ENCODE results near the gene CRTAC1. TPM values are rescaled to one million over a fixed set of nuclear protein-coding genes. Genes with fewer than 3 reads are reported as not detected.
"Not testable (repeated sequence)": the region's sequence is repeated elsewhere in the genome, so short reads cannot be mapped to it uniquely, and the experiment has no call there.

The CRTAC1 gene
- total RNA-seq, 1 experiment from 2014 or later: 1.2 TPM

- H3K27ac Mint-ChIP-seq; CTCF ChIA-PET; H3K4me3 Mint-ChIP-seq; ATAC-seq; DNase-seq (ENCODE audit: low spot score); H3K36me3 Mint-ChIP-seq; POLR2A ChIA-PET; H3K4me1 Mint-ChIP-seq; H3K27me3 Mint-ChIP-seq (ENCODE audit: low read depth): not testable (repeated sequence)
- peaks cover 22% of the 10 kb centered on the region for H3K9me3 Mint-ChIP-seq
Measured at GRCh38 chr10:97841166-97841565, 189.3 kb downstream of the CRTAC1 start.

- CTCF ChIA-PET: interaction anchor here (0.7 kb wide), 1 partner anchor 77 kb away, joined by 5 read pairs; no protein-coding TSS in a partner anchor
- Mint-ChIP-seq H3K4me1 (no peaks in the 10 kb centered on the region), H3K4me3 (no peak overlapping the region), H3K27ac (no peak overlapping the region), H3K27me3 (ENCODE audit: low read depth) (peaks cover 9% of the 10 kb centered on the region), H3K9me3 (peaks cover 23% of the 10 kb centered on the region), H3K36me3 (no peaks in the 10 kb centered on the region; the same call in none of the 2 replicates)
- DNase-seq (ENCODE audit: low spot score): no peak
- POLR2A ChIA-PET: no interaction called here
- TF ChIP-seq FOXP1 (CRISPR knock-in tag; IDR thresholded peaks at IDR 0.05; ENCODE audit: borderline replicate concordance) (no peak), ERG (CRISPR knock-in tag; IDR thresholded peaks at IDR 0.05) (no peak), TEAD1 (CRISPR knock-in tag; IDR thresholded peaks at IDR 0.05) (no peak), AFF4 (CRISPR knock-in tag; IDR thresholded peaks at IDR 0.05; ENCODE audit: borderline replicate concordance) (no peak)
- ATAC-seq: no peak
Measured at GRCh38 chr10:97838091-97838490, 192.3 kb downstream of the CRTAC1 start.

GRCh38 chr10:97836446-97836845 is 194.0 kb downstream of the CRTAC1 start:
- CTCF ChIA-PET: no interaction called here
- Mint-ChIP-seq H3K36me3 (no peaks in the 10 kb centered on the region; the same call in none of the 2 replicates), H3K27me3 (ENCODE audit: low read depth) (peaks cover 6% of the 10 kb centered on the region; the same call in 1 of the 2 replicates), H3K4me3 (no peak overlapping the region), H3K27ac (no peak overlapping the region), H3K9me3 (peaks cover 20% of the 10 kb centered on the region), H3K4me1 (no peaks in the 10 kb centered on the region)
- ATAC-seq: no peak
- POLR2A ChIA-PET: no interaction called here
- no peak for DNase-seq (ENCODE audit: low spot score)
- TF ChIP-seq GRHL2 (CRISPR knock-in tag; IDR thresholded peaks at IDR 0.05; ENCODE audit: insufficient replicate concordance, severe bottlenecking): no peak
- no peak for TF ChIP-seq ZNF121 (CRISPR knock-in tag; IDR thresholded peaks at IDR 0.05)
- TF ChIP-seq TEAD1 (CRISPR knock-in tag; IDR thresholded peaks at IDR 0.05): no peak
- no peak for TF ChIP-seq E2F1 (CRISPR knock-in tag; IDR thresholded peaks at IDR 0.05)
- no peak for TF ChIP-seq USF1 (CRISPR knock-in tag; IDR thresholded peaks at IDR 0.05)
- no peak for TF ChIP-seq ATF1 (CRISPR knock-in tag; IDR thresholded peaks at IDR 0.05)
- TF ChIP-seq GTF2I (CRISPR knock-in tag; conservative IDR thresholded peaks at IDR 0.05): no peak
- no peak for TF ChIP-seq ZSCAN18 (CRISPR knock-in tag; IDR thresholded peaks at IDR 0.05)
- no peak for TF ChIP-seq NR3C1 (CRISPR knock-in tag; conservative IDR thresholded peaks at IDR 0.05; ENCODE audit: low read depth)
- TF ChIP-seq HMGA2 (CRISPR knock-in tag; IDR thresholded peaks at IDR 0.05): no peak
- TF ChIP-seq GABPB1 (CRISPR knock-in tag; IDR thresholded peaks at IDR 0.05): no peak
- no peak for TF ChIP-seq NFYB (CRISPR knock-in tag; conservative IDR thresholded peaks at IDR 0.05; ENCODE audit: low read depth)
- no peak for TF ChIP-seq MLX (CRISPR knock-in tag; IDR thresholded peaks at IDR 0.05)
- no peak for TF ChIP-seq ZNF512 (CRISPR knock-in tag; IDR thresholded peaks at IDR 0.05; ENCODE audit: borderline replicate concordance)
- TF ChIP-seq ATF3 (CRISPR knock-in tag; conservative IDR thresholded peaks at IDR 0.05): no peak
- no peak for TF ChIP-seq CDX4 (CRISPR knock-in tag; IDR thresholded peaks at IDR 0.05; ENCODE audit: borderline replicate concordance)
- no peak for TF ChIP-seq ZBTB21 (CRISPR knock-in tag; IDR thresholded peaks at IDR 0.05; ENCODE audit: borderline replicate concordance)

All from WTC11 (cell line).